ENCODE data around the gene LCN9.

DNA sequence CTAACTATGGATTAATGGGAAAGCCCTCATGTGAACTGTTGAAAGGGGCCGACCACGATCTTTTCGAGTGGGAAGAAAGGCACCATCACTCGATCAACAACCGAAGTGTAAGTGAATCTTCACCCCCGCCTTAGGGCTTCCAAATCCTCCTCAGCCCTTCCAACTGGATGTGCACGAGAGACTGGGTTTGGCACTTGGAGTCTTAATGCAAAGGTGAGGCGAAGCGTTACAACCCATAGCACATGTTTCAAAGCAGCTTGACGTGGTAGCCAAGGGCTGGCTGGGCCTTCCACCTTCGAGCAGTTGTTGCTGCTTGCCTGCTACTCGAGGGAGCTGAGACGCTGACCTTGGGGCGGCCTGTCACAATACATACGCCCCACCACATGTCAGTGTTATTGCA, 5.7 kb upstream of the LCN9 start:
- TF ChIP-seq NR2C2 (CRISPR knock-in tag; IDR thresholded peaks at IDR 0.05) (no peak), CREB1 (CRISPR knock-in tag; IDR thresholded peaks at IDR 0.05) (no peak), FOXP1 (CRISPR knock-in tag; IDR thresholded peaks at IDR 0.05; ENCODE audit: borderline replicate concordance) (no peak), ESRRA (CRISPR knock-in tag; IDR thresholded peaks at IDR 0.05; ENCODE audit: borderline replicate concordance) (no peak), ZNF416 (CRISPR knock-in tag; IDR thresholded peaks at IDR 0.05) (no peak), ZNF121 (CRISPR knock-in tag; IDR thresholded peaks at IDR 0.05) (no peak)
- TF ChIP-seq, protein P1, sequence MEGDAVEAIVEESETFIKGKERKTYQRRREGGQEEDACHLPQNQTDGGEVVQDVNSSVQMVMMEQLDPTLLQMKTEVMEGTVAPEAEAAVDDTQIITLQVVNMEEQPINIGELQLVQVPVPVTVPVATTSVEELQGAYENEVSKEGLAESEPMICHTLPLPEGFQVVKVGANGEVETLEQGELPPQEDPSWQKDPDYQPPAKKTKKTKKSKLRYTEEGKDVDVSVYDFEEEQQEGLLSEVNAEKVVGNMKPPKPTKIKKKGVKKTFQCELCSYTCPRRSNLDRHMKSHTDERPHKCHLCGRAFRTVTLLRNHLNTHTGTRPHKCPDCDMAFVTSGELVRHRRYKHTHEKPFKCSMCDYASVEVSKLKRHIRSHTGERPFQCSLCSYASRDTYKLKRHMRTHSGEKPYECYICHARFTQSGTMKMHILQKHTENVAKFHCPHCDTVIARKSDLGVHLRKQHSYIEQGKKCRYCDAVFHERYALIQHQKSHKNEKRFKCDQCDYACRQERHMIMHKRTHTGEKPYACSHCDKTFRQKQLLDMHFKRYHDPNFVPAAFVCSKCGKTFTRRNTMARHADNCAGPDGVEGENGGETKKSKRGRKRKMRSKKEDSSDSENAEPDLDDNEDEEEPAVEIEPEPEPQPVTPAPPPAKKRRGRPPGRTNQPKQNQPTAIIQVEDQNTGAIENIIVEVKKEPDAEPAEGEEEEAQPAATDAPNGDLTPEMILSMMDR (IDR thresholded peaks at IDR 0.05): no peak
- TF ChIP-seq, protein P2, sequence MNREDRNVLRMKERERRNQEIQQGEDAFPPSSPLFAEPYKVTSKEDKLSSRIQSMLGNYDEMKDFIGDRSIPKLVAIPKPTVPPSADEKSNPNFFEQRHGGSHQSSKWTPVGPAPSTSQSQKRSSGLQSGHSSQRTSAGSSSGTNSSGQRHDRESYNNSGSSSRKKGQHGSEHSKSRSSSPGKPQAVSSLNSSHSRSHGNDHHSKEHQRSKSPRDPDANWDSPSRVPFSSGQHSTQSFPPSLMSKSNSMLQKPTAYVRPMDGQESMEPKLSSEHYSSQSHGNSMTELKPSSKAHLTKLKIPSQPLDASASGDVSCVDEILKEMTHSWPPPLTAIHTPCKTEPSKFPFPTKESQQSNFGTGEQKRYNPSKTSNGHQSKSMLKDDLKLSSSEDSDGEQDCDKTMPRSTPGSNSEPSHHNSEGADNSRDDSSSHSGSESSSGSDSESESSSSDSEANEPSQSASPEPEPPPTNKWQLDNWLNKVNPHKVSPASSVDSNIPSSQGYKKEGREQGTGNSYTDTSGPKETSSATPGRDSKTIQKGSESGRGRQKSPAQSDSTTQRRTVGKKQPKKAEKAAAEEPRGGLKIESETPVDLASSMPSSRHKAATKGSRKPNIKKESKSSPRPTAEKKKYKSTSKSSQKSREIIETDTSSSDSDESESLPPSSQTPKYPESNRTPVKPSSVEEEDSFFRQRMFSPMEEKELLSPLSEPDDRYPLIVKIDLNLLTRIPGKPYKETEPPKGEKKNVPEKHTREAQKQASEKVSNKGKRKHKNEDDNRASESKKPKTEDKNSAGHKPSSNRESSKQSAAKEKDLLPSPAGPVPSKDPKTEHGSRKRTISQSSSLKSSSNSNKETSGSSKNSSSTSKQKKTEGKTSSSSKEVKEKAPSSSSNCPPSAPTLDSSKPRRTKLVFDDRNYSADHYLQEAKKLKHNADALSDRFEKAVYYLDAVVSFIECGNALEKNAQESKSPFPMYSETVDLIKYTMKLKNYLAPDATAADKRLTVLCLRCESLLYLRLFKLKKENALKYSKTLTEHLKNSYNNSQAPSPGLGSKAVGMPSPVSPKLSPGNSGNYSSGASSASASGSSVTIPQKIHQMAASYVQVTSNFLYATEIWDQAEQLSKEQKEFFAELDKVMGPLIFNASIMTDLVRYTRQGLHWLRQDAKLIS (CRISPR knock-in tag; IDR thresholded peaks at IDR 0.05; ENCODE audit: borderline replicate concordance): no peak
- TF ChIP-seq, protein P3, sequence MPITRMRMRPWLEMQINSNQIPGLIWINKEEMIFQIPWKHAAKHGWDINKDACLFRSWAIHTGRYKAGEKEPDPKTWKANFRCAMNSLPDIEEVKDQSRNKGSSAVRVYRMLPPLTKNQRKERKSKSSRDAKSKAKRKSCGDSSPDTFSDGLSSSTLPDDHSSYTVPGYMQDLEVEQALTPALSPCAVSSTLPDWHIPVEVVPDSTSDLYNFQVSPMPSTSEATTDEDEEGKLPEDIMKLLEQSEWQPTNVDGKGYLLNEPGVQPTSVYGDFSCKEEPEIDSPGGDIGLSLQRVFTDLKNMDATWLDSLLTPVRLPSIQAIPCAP (CRISPR knock-in tag; IDR thresholded peaks at IDR 0.05): no peak
- TF ChIP-seq, protein P4, sequence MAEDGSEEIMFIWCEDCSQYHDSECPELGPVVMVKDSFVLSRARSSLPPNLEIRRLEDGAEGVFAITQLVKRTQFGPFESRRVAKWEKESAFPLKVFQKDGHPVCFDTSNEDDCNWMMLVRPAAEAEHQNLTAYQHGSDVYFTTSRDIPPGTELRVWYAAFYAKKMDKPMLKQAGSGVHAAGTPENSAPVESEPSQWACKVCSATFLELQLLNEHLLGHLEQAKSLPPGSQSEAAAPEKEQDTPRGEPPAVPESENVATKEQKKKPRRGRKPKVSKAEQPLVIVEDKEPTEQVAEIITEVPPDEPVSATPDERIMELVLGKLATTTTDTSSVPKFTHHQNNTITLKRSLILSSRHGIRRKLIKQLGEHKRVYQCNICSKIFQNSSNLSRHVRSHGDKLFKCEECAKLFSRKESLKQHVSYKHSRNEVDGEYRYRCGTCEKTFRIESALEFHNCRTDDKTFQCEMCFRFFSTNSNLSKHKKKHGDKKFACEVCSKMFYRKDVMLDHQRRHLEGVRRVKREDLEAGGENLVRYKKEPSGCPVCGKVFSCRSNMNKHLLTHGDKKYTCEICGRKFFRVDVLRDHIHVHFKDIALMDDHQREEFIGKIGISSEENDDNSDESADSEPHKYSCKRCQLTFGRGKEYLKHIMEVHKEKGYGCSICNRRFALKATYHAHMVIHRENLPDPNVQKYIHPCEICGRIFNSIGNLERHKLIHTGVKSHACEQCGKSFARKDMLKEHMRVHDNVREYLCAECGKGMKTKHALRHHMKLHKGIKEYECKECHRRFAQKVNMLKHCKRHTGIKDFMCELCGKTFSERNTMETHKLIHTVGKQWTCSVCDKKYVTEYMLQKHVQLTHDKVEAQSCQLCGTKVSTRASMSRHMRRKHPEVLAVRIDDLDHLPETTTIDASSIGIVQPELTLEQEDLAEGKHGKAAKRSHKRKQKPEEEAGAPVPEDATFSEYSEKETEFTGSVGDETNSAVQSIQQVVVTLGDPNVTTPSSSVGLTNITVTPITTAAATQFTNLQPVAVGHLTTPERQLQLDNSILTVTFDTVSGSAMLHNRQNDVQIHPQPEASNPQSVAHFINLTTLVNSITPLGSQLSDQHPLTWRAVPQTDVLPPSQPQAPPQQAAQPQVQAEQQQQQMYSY (CRISPR knock-in tag; IDR thresholded peaks at IDR 0.05): no peak
- TF ChIP-seq, protein P5, sequence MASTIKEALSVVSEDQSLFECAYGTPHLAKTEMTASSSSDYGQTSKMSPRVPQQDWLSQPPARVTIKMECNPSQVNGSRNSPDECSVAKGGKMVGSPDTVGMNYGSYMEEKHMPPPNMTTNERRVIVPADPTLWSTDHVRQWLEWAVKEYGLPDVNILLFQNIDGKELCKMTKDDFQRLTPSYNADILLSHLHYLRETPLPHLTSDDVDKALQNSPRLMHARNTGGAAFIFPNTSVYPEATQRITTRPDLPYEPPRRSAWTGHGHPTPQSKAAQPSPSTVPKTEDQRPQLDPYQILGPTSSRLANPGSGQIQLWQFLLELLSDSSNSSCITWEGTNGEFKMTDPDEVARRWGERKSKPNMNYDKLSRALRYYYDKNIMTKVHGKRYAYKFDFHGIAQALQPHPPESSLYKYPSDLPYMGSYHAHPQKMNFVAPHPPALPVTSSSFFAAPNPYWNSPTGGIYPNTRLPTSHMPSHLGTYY (CRISPR knock-in tag; IDR thresholded peaks at IDR 0.05): no peak

Measured in WTC11 (cell line).